HCT116 (cell line): ENCODE results near the gene COL23A1. TPM values are rescaled to one million over a fixed set of nuclear protein-coding genes. Genes with fewer than 3 reads are reported as not detected.

Experiments
- ATAC-seq: fragments of 200-7000 bp; cut with Tn5 transposase; 2 replicates; pipeline ENCODE4 v1.9.1; 2020; ENCODE audit warnings: mild to moderate bottlenecking, moderate library complexity
- BruUV-seq: library from RNA; stranded (reverse); fragments of 400-500 nt; replicated peaks from 2 replicates; lab custom pipeline; 2021; lab: Mats Ljungman, UMichigan
- CTCF ChIA-PET: fragments of 300-600 bp; sonication (Branson Sonifier 250); formaldehyde crosslinking; loops from one replicate; lab custom pipeline; 2021; ENCODE audit warnings: antibody characterized with exemption; lab: Charles Lee
- POLR2A ChIA-PET: fragments of 300-600, 350-600 bp; sonication (Branson Sonifier 250); formaldehyde crosslinking; loops from one replicate; lab custom pipeline; 2021; ENCODE audit warnings: antibody characterized with exemption; lab: Charles Lee
- RAD21 ChIA-PET, 2 experiments: fragments of 300-600 bp; sonication (Branson Sonifier 250); formaldehyde crosslinking; loops; one replicate each; lab custom pipeline; 2023; ENCODE audit warnings: low total read pairs in 2 of 2; ENCODE audit not compliant: uncharacterized antibody in 2 of 2, unreplicated experiment in 2 of 2, low non-redundant PET in 1 of 2; lab: Charles Lee
- DNase-seq: peaks from one replicate; pipeline ENCODE4 v3.0.0-alpha.2; 2010; ENCODE audit warnings: low read depth, low spot score
- H2AFZ ChIP-seq: fragments of 200-600 bp; shearing (Covaris generic), sonication (generic); 2 replicates; pipeline ENCODE4 v1.6.1; 2017; ENCODE audit warnings: low read depth, mixed run types, mixed read lengths, antibody characterized with exemption, low read length; ENCODE audit not compliant: poor library complexity, severe bottlenecking
- H3K27ac ChIP-seq: 2 replicates; pipeline ENCODE4 v1.5.1; 2012; ENCODE audit warnings: low read depth, low read length
- H3K27me3 ChIP-seq: fragments of 200-600 bp; sonication (generic); 2 replicates; pipeline ENCODE4 v1.6.1; 2016; ENCODE audit warnings: mixed run types, low read length, mixed read lengths; ENCODE audit not compliant: insufficient read depth
- H3K36me3 ChIP-seq, 2 experiments: fragments of 200-500 bp in 1 of 2; fragments of 200-600 bp in 1 of 2; sonication (Bioruptor generic) in 1 of 2; sonication (generic) in 1 of 2; 2 replicates each; pipeline versions ENCODE4 v1.5.1 to v1.6.1; 2014 to 2016; ENCODE audit warnings: low read length in 2 of 2, inconsistent platforms in 1 of 2, mixed read lengths in 1 of 2, mixed run types in 1 of 2; ENCODE audit not compliant: insufficient read depth in 2 of 2, control insufficient read depth in 1 of 2
- H3K4me1 ChIP-seq, 2 experiments: fragments of 200-600 bp in 1 of 2; sonication (generic) in 1 of 2; 2 replicates each; pipeline versions ENCODE4 v1.5.1 to v1.6.1; 2012 to 2017; ENCODE audit warnings: low read length in 2 of 2, inconsistent platforms in 1 of 2, mild to moderate bottlenecking in 1 of 2, mixed read lengths in 1 of 2, mixed run types in 1 of 2, moderate library complexity in 1 of 2; ENCODE audit not compliant: insufficient read depth in 2 of 2, control insufficient read depth in 1 of 2
- H3K4me2 ChIP-seq: fragments of 200-600 bp; sonication (generic); 2 replicates; pipeline ENCODE4 v1.6.1; 2017; ENCODE audit warnings: mixed run types, low read length, mixed read lengths
- H3K4me3 ChIP-seq, 2 experiments: fragments of 200-600 bp in 1 of 2; sonication (generic) in 1 of 2; replicated peaks in 1 of 2; 2 replicates each; pipeline ENCODE4 v1.5.1; 2011 to 2016; ENCODE audit warnings: low read length in 2 of 2, control low read depth in 1 of 2, low read depth in 1 of 2, mild to moderate bottlenecking in 1 of 2, mixed read lengths in 1 of 2, mixed run types in 1 of 2
- H3K79me2 ChIP-seq: fragments of 200-600 bp; sonication (generic); 2 replicates; pipeline ENCODE4 v1.6.1; 2017; ENCODE audit warnings: mild to moderate bottlenecking, mixed run types, low read length, moderate library complexity, mixed read lengths; ENCODE audit not compliant: insufficient read depth
- H3K9ac ChIP-seq: fragments of 200-600 bp; sonication (generic); 2 replicates; pipeline ENCODE4 v1.6.1; 2016; ENCODE audit warnings: low read length, mixed read lengths
- H3K9me2 ChIP-seq: fragments of 200-600 bp; sonication (generic), shearing (Covaris generic); 2 replicates; pipeline ENCODE4 v1.6.1; 2017; ENCODE audit warnings: mixed run types, mild to moderate bottlenecking, moderate library complexity; ENCODE audit not compliant: insufficient read depth
- H3K9me3 ChIP-seq, 2 experiments: fragments of 200-500 bp in 1 of 2; fragments of 200-600 bp in 1 of 2; sonication (Bioruptor generic) in 1 of 2; sonication (generic) in 1 of 2; 2 replicates each; pipeline ENCODE4 v1.6.1; 2014 to 2017; ENCODE audit warnings: low read length in 2 of 2, mixed read lengths in 2 of 2, inconsistent platforms in 1 of 2, low read depth in 1 of 2, mild to moderate bottlenecking in 1 of 2, mixed run types in 1 of 2, moderate library complexity in 1 of 2; ENCODE audit not compliant: control insufficient read depth in 1 of 2, insufficient read depth in 1 of 2
- H4K20me1 ChIP-seq: fragments of 200-600 bp; sonication (generic), shearing (Covaris generic); 2 replicates; pipeline ENCODE4 v1.6.1; 2017; ENCODE audit warnings: mixed run types, mild to moderate bottlenecking, moderate library complexity; ENCODE audit not compliant: insufficient read depth
- CBX3 ChIP-seq: IDR thresholded peaks from 2 replicates; pipeline ENCODE4 v1.6.1; 2012; ENCODE audit warnings: low read depth
- CEBPB ChIP-seq: IDR thresholded peaks from 2 replicates; pipeline ENCODE4 v1.6.1; 2012; ENCODE audit warnings: low read depth
- EGR1 ChIP-seq: IDR thresholded peaks from 2 replicates; pipeline ENCODE4 v1.6.1; 2012; ENCODE audit warnings: low read depth
- ELF1 ChIP-seq: IDR thresholded peaks from 2 replicates; pipeline ENCODE4 v1.6.1; 2012; ENCODE audit warnings: low read depth, borderline replicate concordance
- EZH2phosphoT487 ChIP-seq: fragments of 200-600 bp; IDR thresholded peaks from 2 replicates; pipeline ENCODE4 v1.6.1; 2018; ENCODE audit warnings: antibody characterized with exemption, borderline replicate concordance
- FOSL1 ChIP-seq: IDR thresholded peaks from 2 replicates; pipeline ENCODE4 v1.6.1; 2012; ENCODE audit warnings: low read depth
- JUND ChIP-seq: IDR thresholded peaks from 2 replicates; pipeline ENCODE4 v1.6.1; 2012
- POLR2AphosphoS5 ChIP-seq: IDR thresholded peaks from 2 replicates; pipeline ENCODE4 v1.6.1; 2011; ENCODE audit warnings: mild to moderate bottlenecking, low read depth, low read length, moderate library complexity
- SP1 ChIP-seq: IDR thresholded peaks from 2 replicates; pipeline ENCODE4 v1.6.1; 2012; ENCODE audit warnings: low read depth
- YY1 ChIP-seq: IDR thresholded peaks from 2 replicates; pipeline ENCODE4 v1.6.1; 2011; ENCODE audit warnings: low read length, low read depth, moderate library complexity, mild to moderate bottlenecking; ENCODE audit not compliant: insufficient replicate concordance; ENCODE audit errors: extremely low read depth
- ZFX ChIP-seq: fragments of 450-650 bp; IDR thresholded peaks from 2 replicates; pipeline ENCODE4 v1.6.1; 2017
- ZNF274 ChIP-seq: fragments of 200-500 bp; sonication (Bioruptor generic); IDR thresholded peaks from 2 replicates; pipeline ENCODE4 v1.6.1; 2014; ENCODE audit warnings: mild to moderate bottlenecking, low read depth, low read length, inconsistent platforms
- intact Hi-C: fragments of 100-400 bp; cut with micrococcal nuclease; formaldehyde crosslinking; loops from 2 replicates; pipeline ENCODE4 v1.10.0; 2022
- total RNA-seq: library from RNA; stranded (reverse); gene quantifications from one replicate; pipeline ENCODE4 v1.2.1, GENCODE V29; 2021; ENCODE audit not compliant: unreplicated experiment
- TF ChIP-seq, protein P1 (sequence below): IDR thresholded peaks from 2 replicates; pipeline ENCODE4 v1.6.1; 2012; ENCODE audit warnings: low read depth
- TF ChIP-seq, protein P2 (sequence below), 3 experiments: fragments of 200-600 bp in 1 of 3; sonication (generic) in 1 of 3; IDR thresholded peaks in 2 of 3; conservative IDR thresholded peaks in 1 of 3; 2 replicates each; pipeline ENCODE4 v1.5.1; 2012 to 2017; ENCODE audit warnings: low read depth in 2 of 3, low read length in 2 of 3, antibody characterized with exemption in 1 of 3, borderline replicate concordance in 1 of 3, control low read depth in 1 of 3, mild to moderate bottlenecking in 1 of 3, mixed read lengths in 1 of 3, mixed run types in 1 of 3, moderate library complexity in 1 of 3; ENCODE audit not compliant: insufficient read depth in 1 of 3

COL23A1 gene
- total RNA-seq, 1 experiment from 2014 or later, result not detected

DNA sequence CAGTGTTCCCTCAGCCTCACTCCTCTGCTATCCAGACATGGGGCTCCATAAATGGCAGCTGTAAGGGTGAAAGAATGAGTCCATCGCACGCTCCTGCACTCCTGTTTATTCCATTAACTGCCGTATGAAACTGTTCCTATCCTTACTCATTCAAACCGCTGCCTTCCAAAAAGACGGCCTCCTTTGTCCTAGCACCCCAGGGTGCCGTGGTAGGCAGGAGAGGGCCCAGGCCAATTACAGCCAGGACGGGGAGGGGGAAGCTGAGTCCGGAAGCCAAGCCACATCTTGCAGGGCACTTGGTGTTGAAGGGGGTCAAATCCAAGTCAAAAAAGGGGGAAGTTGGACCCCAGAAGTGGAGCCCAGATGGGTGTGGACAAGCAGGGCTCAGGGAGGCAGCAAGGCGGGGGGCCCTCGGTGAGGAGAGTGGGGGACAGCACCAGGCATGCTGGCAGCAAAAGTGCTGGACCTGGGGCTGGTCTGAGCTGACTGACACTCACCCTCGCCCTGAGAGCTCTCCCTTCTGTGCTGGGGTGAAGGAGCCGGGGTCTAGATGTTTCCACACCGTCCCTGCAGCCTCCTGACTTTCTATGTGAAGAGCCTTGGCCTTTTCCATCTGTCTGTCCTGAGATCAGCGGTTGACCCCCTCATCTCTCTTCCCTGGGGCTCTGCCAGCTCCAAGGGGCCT lies 63.3 kb downstream of the COL23A1 start:
- no peaks in the 10 kb centered on the region for H3K9me3 ChIP-seq
- no peaks in the 10 kb centered on the region for H3K36me3 ChIP-seq
- H3K4me3 ChIP-seq, result no peak overlapping the region
- H3K9ac ChIP-seq, result no peak overlapping the region
- H3K79me2 ChIP-seq, result no peaks in the 10 kb centered on the region
- 0 out of 4 replicates have a peak, but pooled peaks cover 0 to 3% of the 10 kb centered on the region in 2 experiments for H3K4me1 ChIP-seq
- H2AFZ ChIP-seq, result no peak overlapping the region
- ChIA-PET POLR2A (no interaction called here), CTCF (no interaction called here), RAD21 (no interaction called here)
- DNase-seq, result no peak
- no peaks in the 10 kb centered on the region for H3K9me2 ChIP-seq
- TF ChIP-seq EGR1 (no peak), ELF1 (no peak)
- no TSS peak for BruUV-seq
- intact Hi-C loops, result no loop called here
- no peak overlapping the region for H3K27ac ChIP-seq
- H4K20me1 ChIP-seq, result no peaks in the 10 kb centered on the region
- H3K27me3 ChIP-seq, result no peaks in the 10 kb centered on the region
- H3K4me2 ChIP-seq, result no peak overlapping the region
- no peak for ATAC-seq

DNA sequence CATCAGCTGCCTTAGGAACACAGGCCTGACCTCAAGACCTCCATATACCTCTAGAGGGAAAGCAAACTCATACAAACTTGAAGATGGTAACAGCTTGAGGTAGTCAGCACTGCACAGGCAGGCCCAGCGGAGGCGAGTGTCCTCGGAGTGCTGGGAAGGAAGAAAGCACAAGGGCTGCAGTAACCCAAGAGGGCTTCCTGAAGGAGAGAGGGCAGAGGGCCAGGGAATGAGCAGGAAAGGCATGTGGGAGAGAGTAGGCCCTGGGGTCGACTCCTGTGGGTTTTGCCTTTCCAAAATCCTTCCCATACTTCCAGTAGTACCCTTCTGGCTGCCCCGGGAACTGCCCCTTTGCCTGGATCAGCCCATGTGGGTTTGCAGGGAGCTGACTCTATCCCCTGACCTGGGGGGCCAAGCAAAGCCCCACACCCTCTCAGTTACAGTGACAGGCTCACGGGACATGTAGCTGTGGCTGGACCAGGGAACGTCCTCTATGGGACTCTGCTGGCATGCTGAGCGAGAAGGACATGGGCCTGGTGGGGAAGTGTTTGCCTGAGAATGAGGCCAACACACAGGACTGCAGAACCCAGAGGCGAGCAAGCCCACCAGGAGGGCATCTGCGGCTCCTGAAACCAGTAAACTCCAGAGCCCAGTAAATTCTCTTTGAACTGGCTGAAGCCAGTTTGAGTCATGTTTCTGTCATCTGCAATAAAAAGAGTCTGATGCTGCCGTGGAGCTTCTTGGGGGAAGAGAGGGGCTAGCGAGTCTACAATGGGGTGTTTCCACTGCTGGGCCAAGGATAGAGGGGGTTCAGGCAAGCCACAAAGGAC lies 64.1 kb downstream of the COL23A1 start:
- H3K9ac ChIP-seq, result no peak overlapping the region
- H3K4me2 ChIP-seq, result no peak overlapping the region
- no peak overlapping the region for H3K27ac ChIP-seq
- intact Hi-C loops, result no loop called here
- 0 out of 4 replicates have a peak, but pooled peaks cover 0 to 3% of the 10 kb centered on the region in 2 experiments for H3K4me1 ChIP-seq
- H2AFZ ChIP-seq, result no peak overlapping the region
- no peaks in the 10 kb centered on the region for H3K9me3 ChIP-seq
- no peaks in the 10 kb centered on the region for H4K20me1 ChIP-seq
- no peak for DNase-seq
- no peaks in the 10 kb centered on the region for H3K79me2 ChIP-seq
- H3K4me3 ChIP-seq, result no peak overlapping the region
- POLR2A ChIA-PET, result no interaction called here
- ATAC-seq, result peak; percentile 34
- BruUV-seq, result no TSS peak
- CTCF ChIA-PET, result no interaction called here
- no peaks in the 10 kb centered on the region for H3K36me3 ChIP-seq
- no peaks in the 10 kb centered on the region for H3K9me2 ChIP-seq
- RAD21 ChIA-PET, result no interaction called here
- no peaks in the 10 kb centered on the region for H3K27me3 ChIP-seq
- TF ChIP-seq EZH2phosphoT487 (no peak), CEBPB (no peak), ELF1 (no peak), ZFX (no peak), YY1 (no peak), JUND (no peak), FOSL1 (no peak), POLR2AphosphoS5 (no peak), CBX3 (no peak), SP1 (no peak), ZNF274 (no peak)
- TF ChIP-seq, protein P1, sequence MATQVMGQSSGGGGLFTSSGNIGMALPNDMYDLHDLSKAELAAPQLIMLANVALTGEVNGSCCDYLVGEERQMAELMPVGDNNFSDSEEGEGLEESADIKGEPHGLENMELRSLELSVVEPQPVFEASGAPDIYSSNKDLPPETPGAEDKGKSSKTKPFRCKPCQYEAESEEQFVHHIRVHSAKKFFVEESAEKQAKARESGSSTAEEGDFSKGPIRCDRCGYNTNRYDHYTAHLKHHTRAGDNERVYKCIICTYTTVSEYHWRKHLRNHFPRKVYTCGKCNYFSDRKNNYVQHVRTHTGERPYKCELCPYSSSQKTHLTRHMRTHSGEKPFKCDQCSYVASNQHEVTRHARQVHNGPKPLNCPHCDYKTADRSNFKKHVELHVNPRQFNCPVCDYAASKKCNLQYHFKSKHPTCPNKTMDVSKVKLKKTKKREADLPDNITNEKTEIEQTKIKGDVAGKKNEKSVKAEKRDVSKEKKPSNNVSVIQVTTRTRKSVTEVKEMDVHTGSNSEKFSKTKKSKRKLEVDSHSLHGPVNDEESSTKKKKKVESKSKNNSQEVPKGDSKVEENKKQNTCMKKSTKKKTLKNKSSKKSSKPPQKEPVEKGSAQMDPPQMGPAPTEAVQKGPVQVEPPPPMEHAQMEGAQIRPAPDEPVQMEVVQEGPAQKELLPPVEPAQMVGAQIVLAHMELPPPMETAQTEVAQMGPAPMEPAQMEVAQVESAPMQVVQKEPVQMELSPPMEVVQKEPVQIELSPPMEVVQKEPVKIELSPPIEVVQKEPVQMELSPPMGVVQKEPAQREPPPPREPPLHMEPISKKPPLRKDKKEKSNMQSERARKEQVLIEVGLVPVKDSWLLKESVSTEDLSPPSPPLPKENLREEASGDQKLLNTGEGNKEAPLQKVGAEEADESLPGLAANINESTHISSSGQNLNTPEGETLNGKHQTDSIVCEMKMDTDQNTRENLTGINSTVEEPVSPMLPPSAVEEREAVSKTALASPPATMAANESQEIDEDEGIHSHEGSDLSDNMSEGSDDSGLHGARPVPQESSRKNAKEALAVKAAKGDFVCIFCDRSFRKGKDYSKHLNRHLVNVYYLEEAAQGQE, result no peak
- TF ChIP-seq, protein P2, sequence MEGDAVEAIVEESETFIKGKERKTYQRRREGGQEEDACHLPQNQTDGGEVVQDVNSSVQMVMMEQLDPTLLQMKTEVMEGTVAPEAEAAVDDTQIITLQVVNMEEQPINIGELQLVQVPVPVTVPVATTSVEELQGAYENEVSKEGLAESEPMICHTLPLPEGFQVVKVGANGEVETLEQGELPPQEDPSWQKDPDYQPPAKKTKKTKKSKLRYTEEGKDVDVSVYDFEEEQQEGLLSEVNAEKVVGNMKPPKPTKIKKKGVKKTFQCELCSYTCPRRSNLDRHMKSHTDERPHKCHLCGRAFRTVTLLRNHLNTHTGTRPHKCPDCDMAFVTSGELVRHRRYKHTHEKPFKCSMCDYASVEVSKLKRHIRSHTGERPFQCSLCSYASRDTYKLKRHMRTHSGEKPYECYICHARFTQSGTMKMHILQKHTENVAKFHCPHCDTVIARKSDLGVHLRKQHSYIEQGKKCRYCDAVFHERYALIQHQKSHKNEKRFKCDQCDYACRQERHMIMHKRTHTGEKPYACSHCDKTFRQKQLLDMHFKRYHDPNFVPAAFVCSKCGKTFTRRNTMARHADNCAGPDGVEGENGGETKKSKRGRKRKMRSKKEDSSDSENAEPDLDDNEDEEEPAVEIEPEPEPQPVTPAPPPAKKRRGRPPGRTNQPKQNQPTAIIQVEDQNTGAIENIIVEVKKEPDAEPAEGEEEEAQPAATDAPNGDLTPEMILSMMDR (IDR thresholded peaks at IDR 0.05 in 2 of 3, conservative IDR thresholded peaks at IDR 0.05 in 1 of 3; ENCODE audit: borderline replicate concordance in 1 of 3, insufficient read depth in 1 of 3, low read depth in 2 of 3, low read length in 2 of 3), result no peak
